Measurements from ENCODE around the gene HOXC6. TPM values are rescaled to one million over a fixed set of nuclear protein-coding genes. Genes with fewer than 3 reads are reported as not detected.
A peak's percentile ranks its signal among the peaks of the same experiment; 100 is the strongest.

The HOXC6 gene
- total and polyA plus RNA-seq, 7 donors = not detected

GRCh38 chr12:53991077-53991460 is 37.2 kb upstream of the HOXC6 start:
- Histone ChIP-seq H3K4me1 (peaks cover 0 to 34% (median 23%) of the 10 kb centered on the region in 4 donors), H3K36me3 (no peaks in the 10 kb centered on the region), H3K9me3 (no peaks in the 10 kb centered on the region), H3K4me3 (no peak overlapping the region), H3K27me3 (peaks cover 89 to 100% (median 100%) of the 10 kb centered on the region in 3 donors), H3K27ac (no peak overlapping the region)
- WGBS, 2 donors = 4 to 9% methylated on average over 8 of the region's 8 CpGs
- TF ChIP-seq EP300 (IDR thresholded peaks at IDR 0.05) (no peak), POLR2AphosphoS5 (IDR thresholded peaks at IDR 0.05) (no peak)
- no peak for DNase-seq
- intact Hi-C loops (cut with DNase I) = no loop called here

- intact Hi-C loops (cut with DNase I) = no loop called here
- Histone ChIP-seq H3K4me1 (peaks cover 0 to 33% (median 22%) of the 10 kb centered on the region in 4 donors), H3K27ac (no peak overlapping the region), H3K27me3 (peaks cover 88 to 100% (median 100%) of the 10 kb centered on the region in 3 donors), H3K9me3 (no peaks in the 10 kb centered on the region), H3K36me3 (no peaks in the 10 kb centered on the region), H3K4me3 (no peak overlapping the region)
- DNase-seq = no peak
- 42 to 67% methylated on average over 7 of the region's 7 CpGs for WGBS, 2 donors
- TF ChIP-seq POLR2A (IDR thresholded peaks at IDR 0.05) (no peak), EP300 (IDR thresholded peaks at IDR 0.05) (no peak), POLR2AphosphoS5 (IDR thresholded peaks at IDR 0.05) (no peak), CTCF (IDR thresholded peaks at IDR 0.05) (no peak)
Measured at GRCh38 chr12:53992377-53992889, 35.8 kb upstream of the HOXC6 start.

GRCh38 chr12:53993162-53994008 is 34.9 kb upstream of the HOXC6 start:
- intact Hi-C loops (cut with DNase I) = no loop called here
- 29 to 44% methylated on average over 18 of the region's 18 CpGs for WGBS, 2 donors
- Histone ChIP-seq H3K27ac (no peak overlapping the region), H3K4me1 (peaks cover 0 to 33% (median 22%) of the 10 kb centered on the region in 4 donors), H3K4me3 (no peak overlapping the region), H3K27me3 (peaks cover 91 to 100% (median 100%) of the 10 kb centered on the region in 3 donors), H3K36me3 (no peaks in the 10 kb centered on the region), H3K9me3 (no peaks in the 10 kb centered on the region)
- no peak for DNase-seq
- peak in 1 of 4 donors; percentile 13 for TF ChIP-seq POLR2AphosphoS5 (IDR thresholded peaks at IDR 0.05)
- no peak for TF ChIP-seq CTCF (IDR thresholded peaks at IDR 0.05)
- TF ChIP-seq EP300 (IDR thresholded peaks at IDR 0.05) = no peak
- TF ChIP-seq POLR2A (IDR thresholded peaks at IDR 0.05) = no peak

GRCh38 chr12:53994009-53994263 is 34.3 kb upstream of the HOXC6 start:
- Histone ChIP-seq H3K9me3 (no peaks in the 10 kb centered on the region), H3K27me3 (peaks cover 91 to 100% (median 100%) of the 10 kb centered on the region in 3 donors), H3K36me3 (no peaks in the 10 kb centered on the region), H3K27ac (no peak overlapping the region), H3K4me1 (peaks cover 0 to 33% (median 22%) of the 10 kb centered on the region in 4 donors), H3K4me3 (no peak overlapping the region)
- TF ChIP-seq CTCF (IDR thresholded peaks at IDR 0.05) = no peak
- no peak for TF ChIP-seq POLR2A (IDR thresholded peaks at IDR 0.05)
- no peak for TF ChIP-seq EP300 (IDR thresholded peaks at IDR 0.05)
- WGBS, 2 donors = 6 to 8% methylated on average over 19 of the region's 19 CpGs
- DNase-seq = no peak
- intact Hi-C loops (cut with DNase I) = no loop called here

- TF ChIP-seq CTCF (IDR thresholded peaks at IDR 0.05) (no peak), EP300 (IDR thresholded peaks at IDR 0.05) (no peak), POLR2AphosphoS5 (IDR thresholded peaks at IDR 0.05) (no peak), POLR2A (IDR thresholded peaks at IDR 0.05) (no peak)
- Histone ChIP-seq H3K27me3 (peaks cover 90 to 100% (median 100%) of the 10 kb centered on the region in 3 donors), H3K27ac (no peak overlapping the region), H3K9me3 (no peaks in the 10 kb centered on the region), H3K4me1 (peaks cover 0 to 29% (median 24%) of the 10 kb centered on the region in 4 donors), H3K4me3 (peak overlapping the region in 1 of 4 donors; percentile 50), H3K36me3 (no peaks in the 10 kb centered on the region)
- 5% methylated on average over 60 of the region's 60 CpGs for WGBS, 2 donors
- no peak for DNase-seq
- intact Hi-C loops (cut with DNase I) = no loop called here
Measured at GRCh38 chr12:53994264-53995001, 33.8 kb upstream of the HOXC6 start.
